Esophagus squamous epithelium (tissue), 4 donors: ENCODE results near the gene SGSH.

Source experiments
- CTCF ChIP-seq, 6 experiments: fragments of 450-650 bp in 4 of 6; fragments of 200-600 bp in 2 of 6; sonication (generic) in 2 of 6; IDR thresholded peaks; one replicate each; pipeline ENCODE4 v1.5.1; 2016 to 2019; ENCODE audit warnings: antibody characterized with exemption in 6 of 6, mild to moderate bottlenecking in 4 of 6, moderate library complexity in 4 of 6
- POLR2A ChIP-seq, 4 donors: fragments of 450-650 bp; IDR thresholded peaks; one replicate each; pipeline ENCODE4 v1.6.1; 2017; ENCODE audit warnings: antibody characterized with exemption in 4 of 4, mild to moderate bottlenecking in 4 of 4, moderate library complexity in 3 of 4

- no peak for TF ChIP-seq CTCF (IDR thresholded peaks at IDR 0.05)
- no peak for TF ChIP-seq POLR2A (IDR thresholded peaks at IDR 0.05)
Measured at GRCh38 chr17:80216473-80217456, 3.4 kb downstream of the SGSH start.
